HCT116 (cell line): ENCODE measurements around the gene HSPA12B. TPM values are rescaled to one million over a fixed set of nuclear protein-coding genes. Genes with fewer than 3 reads are reported as not detected.

Experiments used
- ATAC-seq: fragments of 200-7000 bp; cut with Tn5 transposase; 2 replicates; pipeline ENCODE4 v1.9.1; 2020; ENCODE audit warnings: mild to moderate bottlenecking, moderate library complexity
- BruUV-seq: library from RNA; stranded (reverse); fragments of 400-500 nt; replicated peaks from 2 replicates; lab custom pipeline; 2021; lab: Mats Ljungman, UMichigan
- CTCF ChIA-PET: fragments of 300-600 bp; sonication (Branson Sonifier 250); formaldehyde crosslinking; loops from one replicate; lab custom pipeline; 2021; ENCODE audit warnings: antibody characterized with exemption; lab: Charles Lee
- POLR2A ChIA-PET: fragments of 300-600, 350-600 bp; sonication (Branson Sonifier 250); formaldehyde crosslinking; loops from one replicate; lab custom pipeline; 2021; ENCODE audit warnings: antibody characterized with exemption; lab: Charles Lee
- RAD21 ChIA-PET, 2 experiments: fragments of 300-600 bp; sonication (Branson Sonifier 250); formaldehyde crosslinking; loops; one replicate each; lab custom pipeline; 2023; ENCODE audit warnings: low total read pairs in 2 of 2; ENCODE audit not compliant: uncharacterized antibody in 2 of 2, unreplicated experiment in 2 of 2, low non-redundant PET in 1 of 2; lab: Charles Lee
- DNase-seq: peaks from one replicate; pipeline ENCODE4 v3.0.0-alpha.2; 2010; ENCODE audit warnings: low read depth, low spot score
- H2AFZ ChIP-seq: fragments of 200-600 bp; shearing (Covaris generic), sonication (generic); 2 replicates; pipeline ENCODE4 v1.6.1; 2017; ENCODE audit warnings: low read depth, mixed run types, mixed read lengths, antibody characterized with exemption, low read length; ENCODE audit not compliant: poor library complexity, severe bottlenecking
- H3K27ac ChIP-seq: 2 replicates; pipeline ENCODE4 v1.5.1; 2012; ENCODE audit warnings: low read depth, low read length
- H3K27me3 ChIP-seq: fragments of 200-600 bp; sonication (generic); 2 replicates; pipeline ENCODE4 v1.6.1; 2016; ENCODE audit warnings: mixed run types, low read length, mixed read lengths; ENCODE audit not compliant: insufficient read depth
- H3K36me3 ChIP-seq, 2 experiments: fragments of 200-500 bp in 1 of 2; fragments of 200-600 bp in 1 of 2; sonication (Bioruptor generic) in 1 of 2; sonication (generic) in 1 of 2; 2 replicates each; pipeline versions ENCODE4 v1.5.1 to v1.6.1; 2014 to 2016; ENCODE audit warnings: low read length in 2 of 2, inconsistent platforms in 1 of 2, mixed read lengths in 1 of 2, mixed run types in 1 of 2; ENCODE audit not compliant: insufficient read depth in 2 of 2, control insufficient read depth in 1 of 2
- H3K4me1 ChIP-seq, 2 experiments: fragments of 200-600 bp in 1 of 2; sonication (generic) in 1 of 2; 2 replicates each; pipeline versions ENCODE4 v1.5.1 to v1.6.1; 2012 to 2017; ENCODE audit warnings: low read length in 2 of 2, inconsistent platforms in 1 of 2, mild to moderate bottlenecking in 1 of 2, mixed read lengths in 1 of 2, mixed run types in 1 of 2, moderate library complexity in 1 of 2; ENCODE audit not compliant: insufficient read depth in 2 of 2, control insufficient read depth in 1 of 2
- H3K4me2 ChIP-seq: fragments of 200-600 bp; sonication (generic); 2 replicates; pipeline ENCODE4 v1.6.1; 2017; ENCODE audit warnings: mixed run types, low read length, mixed read lengths
- H3K4me3 ChIP-seq, 2 experiments: fragments of 200-600 bp in 1 of 2; sonication (generic) in 1 of 2; replicated peaks in 1 of 2; 2 replicates each; pipeline ENCODE4 v1.5.1; 2011 to 2016; ENCODE audit warnings: low read length in 2 of 2, control low read depth in 1 of 2, low read depth in 1 of 2, mild to moderate bottlenecking in 1 of 2, mixed read lengths in 1 of 2, mixed run types in 1 of 2
- H3K79me2 ChIP-seq: fragments of 200-600 bp; sonication (generic); 2 replicates; pipeline ENCODE4 v1.6.1; 2017; ENCODE audit warnings: mild to moderate bottlenecking, mixed run types, low read length, moderate library complexity, mixed read lengths; ENCODE audit not compliant: insufficient read depth
- H3K9ac ChIP-seq: fragments of 200-600 bp; sonication (generic); 2 replicates; pipeline ENCODE4 v1.6.1; 2016; ENCODE audit warnings: low read length, mixed read lengths
- H3K9me2 ChIP-seq: fragments of 200-600 bp; sonication (generic), shearing (Covaris generic); 2 replicates; pipeline ENCODE4 v1.6.1; 2017; ENCODE audit warnings: mixed run types, mild to moderate bottlenecking, moderate library complexity; ENCODE audit not compliant: insufficient read depth
- H3K9me3 ChIP-seq, 2 experiments: fragments of 200-500 bp in 1 of 2; fragments of 200-600 bp in 1 of 2; sonication (Bioruptor generic) in 1 of 2; sonication (generic) in 1 of 2; 2 replicates each; pipeline ENCODE4 v1.6.1; 2014 to 2017; ENCODE audit warnings: low read length in 2 of 2, mixed read lengths in 2 of 2, inconsistent platforms in 1 of 2, low read depth in 1 of 2, mild to moderate bottlenecking in 1 of 2, mixed run types in 1 of 2, moderate library complexity in 1 of 2; ENCODE audit not compliant: control insufficient read depth in 1 of 2, insufficient read depth in 1 of 2
- H4K20me1 ChIP-seq: fragments of 200-600 bp; sonication (generic), shearing (Covaris generic); 2 replicates; pipeline ENCODE4 v1.6.1; 2017; ENCODE audit warnings: mixed run types, mild to moderate bottlenecking, moderate library complexity; ENCODE audit not compliant: insufficient read depth
- CBX3 ChIP-seq: IDR thresholded peaks from 2 replicates; pipeline ENCODE4 v1.6.1; 2012; ENCODE audit warnings: low read depth
- EGR1 ChIP-seq: IDR thresholded peaks from 2 replicates; pipeline ENCODE4 v1.6.1; 2012; ENCODE audit warnings: low read depth
- ELF1 ChIP-seq: IDR thresholded peaks from 2 replicates; pipeline ENCODE4 v1.6.1; 2012; ENCODE audit warnings: low read depth, borderline replicate concordance
- EZH2 ChIP-seq: fragments of 200-600 bp; sonication (generic); IDR thresholded peaks from 2 replicates; pipeline ENCODE4 v1.6.1; 2017; ENCODE audit warnings: antibody characterized with exemption, mixed run types
- EZH2phosphoT487 ChIP-seq: fragments of 200-600 bp; IDR thresholded peaks from 2 replicates; pipeline ENCODE4 v1.6.1; 2018; ENCODE audit warnings: antibody characterized with exemption, borderline replicate concordance
- JUND ChIP-seq: IDR thresholded peaks from 2 replicates; pipeline ENCODE4 v1.6.1; 2012
- POLR2A ChIP-seq: IDR thresholded peaks from 2 replicates; pipeline ENCODE4 v1.7.0; 2011; ENCODE audit warnings: borderline replicate concordance; ENCODE audit not compliant: insufficient read depth, insufficient read length; ENCODE audit errors: extremely low read depth
- SP1 ChIP-seq: IDR thresholded peaks from 2 replicates; pipeline ENCODE4 v1.6.1; 2012; ENCODE audit warnings: low read depth
- SRF ChIP-seq: IDR thresholded peaks from 2 replicates; pipeline ENCODE4 v1.6.1; 2012; ENCODE audit warnings: low read depth
- TCF7L2 ChIP-seq: IDR thresholded peaks from 2 replicates; pipeline ENCODE4 v1.7.0; 2011; ENCODE audit warnings: borderline replicate concordance, inconsistent platforms; ENCODE audit not compliant: insufficient read depth, insufficient read length; ENCODE audit errors: extremely low read depth
- ZFX ChIP-seq: fragments of 450-650 bp; IDR thresholded peaks from 2 replicates; pipeline ENCODE4 v1.6.1; 2017
- intact Hi-C: fragments of 100-400 bp; cut with micrococcal nuclease; formaldehyde crosslinking; loops from 2 replicates; pipeline ENCODE4 v1.10.0; 2022
- total RNA-seq: library from RNA; stranded (reverse); gene quantifications from one replicate; pipeline ENCODE4 v1.2.1, GENCODE V29; 2021; ENCODE audit not compliant: unreplicated experiment
- TF ChIP-seq, protein P1 (sequence below): IDR thresholded peaks from 2 replicates; pipeline ENCODE4 v1.6.1; 2012; ENCODE audit warnings: low read depth
- TF ChIP-seq, protein P2 (sequence below): IDR thresholded peaks from 2 replicates; pipeline ENCODE4 v1.6.1; 2012

The HSPA12B gene
- total RNA-seq, 1 experiment from 2014 or later: not detected

DNA sequence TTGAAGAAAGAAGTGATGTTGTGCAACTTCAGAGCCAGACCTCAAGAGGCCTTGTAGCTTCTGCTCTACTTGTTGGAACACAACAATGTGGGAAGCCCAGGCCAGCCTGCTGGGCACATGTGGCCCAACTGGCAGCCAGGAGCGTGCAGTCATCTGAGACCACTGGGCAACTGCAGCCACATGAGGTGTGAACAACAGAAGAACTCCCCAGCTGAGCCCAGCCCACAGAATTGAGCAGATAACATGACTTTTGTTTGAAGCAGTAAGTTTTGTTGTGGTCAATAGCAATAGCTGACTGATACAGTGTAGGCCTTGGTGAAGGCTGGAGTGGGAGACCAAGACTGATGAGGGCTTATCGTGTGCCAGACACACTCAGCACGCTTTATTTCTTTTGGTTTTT, 42.1 kb upstream of the HSPA12B start:
- H3K9me3 ChIP-seq: no peaks in the 10 kb centered on the region
- no peak overlapping the region for H3K9ac ChIP-seq
- no peak overlapping the region for H3K27ac ChIP-seq
- BruUV-seq: no TSS peak
- TF ChIP-seq TCF7L2 (no peak), EZH2 (no peak), JUND (no peak), EZH2phosphoT487 (no peak), CBX3 (no peak)
- H3K79me2 ChIP-seq: no peaks in the 10 kb centered on the region
- H3K27me3 ChIP-seq: no peaks in the 10 kb centered on the region
- CTCF ChIA-PET: no interaction called here
- POLR2A ChIA-PET: no interaction called here
- no peaks in the 10 kb centered on the region for H3K9me2 ChIP-seq
- no peak overlapping the region for H3K4me2 ChIP-seq
- RAD21 ChIA-PET: no interaction called here
- intact Hi-C loops: no loop called here
- no peak for ATAC-seq
- H4K20me1 ChIP-seq: no peaks in the 10 kb centered on the region
- no peak for DNase-seq
- peaks cover 0 to 4% of the 10 kb centered on the region in 2 experiments; a peak in 1 of 4 replicates for H3K4me1 ChIP-seq
- H3K4me3 ChIP-seq: no peak overlapping the region
- no peaks in the 10 kb centered on the region for H3K36me3 ChIP-seq
- no peak overlapping the region for H2AFZ ChIP-seq

DNA sequence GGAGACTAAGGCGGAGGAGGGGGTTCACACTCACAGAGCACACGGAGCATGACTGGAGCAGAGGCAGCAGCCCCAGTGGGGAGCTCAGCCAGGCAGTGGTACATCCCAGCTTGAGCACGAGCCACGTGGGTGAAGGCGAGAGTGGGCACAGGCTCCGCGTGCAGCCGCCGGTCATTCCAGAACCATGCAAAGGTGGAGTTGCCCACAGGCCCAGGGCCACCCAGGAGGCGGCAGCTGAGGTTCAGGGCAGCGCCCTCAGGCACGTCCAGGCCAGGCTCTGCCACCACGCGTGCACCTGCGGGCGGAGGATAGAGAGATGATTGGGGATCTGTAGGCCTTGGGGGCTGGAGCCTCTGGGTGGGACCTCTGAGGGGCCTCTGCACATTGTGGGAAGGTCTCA, 41.2 kb upstream of the HSPA12B start:
- RAD21 ChIA-PET: no interaction called here
- no peaks in the 10 kb centered on the region; a peak in 1 of 4 replicates for H3K9me3 ChIP-seq
- intact Hi-C loops: no loop called here
- no peaks in the 10 kb centered on the region for H3K36me3 ChIP-seq
- H3K9ac ChIP-seq: no peak overlapping the region
- ATAC-seq (no peak), DNase-seq (no peak)
- H3K9me2 ChIP-seq: no peaks in the 10 kb centered on the region
- H3K79me2 ChIP-seq: no peaks in the 10 kb centered on the region
- no peaks in the 10 kb centered on the region for H3K27me3 ChIP-seq
- H3K4me3 ChIP-seq: no peak overlapping the region
- H3K27ac ChIP-seq: no peak overlapping the region
- H4K20me1 ChIP-seq: no peaks in the 10 kb centered on the region
- no peak overlapping the region for H2AFZ ChIP-seq
- BruUV-seq: no TSS peak
- CTCF ChIA-PET: no interaction called here
- TF ChIP-seq EZH2: no peak
- TF ChIP-seq, protein P1, sequence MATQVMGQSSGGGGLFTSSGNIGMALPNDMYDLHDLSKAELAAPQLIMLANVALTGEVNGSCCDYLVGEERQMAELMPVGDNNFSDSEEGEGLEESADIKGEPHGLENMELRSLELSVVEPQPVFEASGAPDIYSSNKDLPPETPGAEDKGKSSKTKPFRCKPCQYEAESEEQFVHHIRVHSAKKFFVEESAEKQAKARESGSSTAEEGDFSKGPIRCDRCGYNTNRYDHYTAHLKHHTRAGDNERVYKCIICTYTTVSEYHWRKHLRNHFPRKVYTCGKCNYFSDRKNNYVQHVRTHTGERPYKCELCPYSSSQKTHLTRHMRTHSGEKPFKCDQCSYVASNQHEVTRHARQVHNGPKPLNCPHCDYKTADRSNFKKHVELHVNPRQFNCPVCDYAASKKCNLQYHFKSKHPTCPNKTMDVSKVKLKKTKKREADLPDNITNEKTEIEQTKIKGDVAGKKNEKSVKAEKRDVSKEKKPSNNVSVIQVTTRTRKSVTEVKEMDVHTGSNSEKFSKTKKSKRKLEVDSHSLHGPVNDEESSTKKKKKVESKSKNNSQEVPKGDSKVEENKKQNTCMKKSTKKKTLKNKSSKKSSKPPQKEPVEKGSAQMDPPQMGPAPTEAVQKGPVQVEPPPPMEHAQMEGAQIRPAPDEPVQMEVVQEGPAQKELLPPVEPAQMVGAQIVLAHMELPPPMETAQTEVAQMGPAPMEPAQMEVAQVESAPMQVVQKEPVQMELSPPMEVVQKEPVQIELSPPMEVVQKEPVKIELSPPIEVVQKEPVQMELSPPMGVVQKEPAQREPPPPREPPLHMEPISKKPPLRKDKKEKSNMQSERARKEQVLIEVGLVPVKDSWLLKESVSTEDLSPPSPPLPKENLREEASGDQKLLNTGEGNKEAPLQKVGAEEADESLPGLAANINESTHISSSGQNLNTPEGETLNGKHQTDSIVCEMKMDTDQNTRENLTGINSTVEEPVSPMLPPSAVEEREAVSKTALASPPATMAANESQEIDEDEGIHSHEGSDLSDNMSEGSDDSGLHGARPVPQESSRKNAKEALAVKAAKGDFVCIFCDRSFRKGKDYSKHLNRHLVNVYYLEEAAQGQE: no peak
- TF ChIP-seq EGR1: no peak
- no peak for TF ChIP-seq ELF1
- no peak for TF ChIP-seq ZFX
- TF ChIP-seq, protein P2, sequence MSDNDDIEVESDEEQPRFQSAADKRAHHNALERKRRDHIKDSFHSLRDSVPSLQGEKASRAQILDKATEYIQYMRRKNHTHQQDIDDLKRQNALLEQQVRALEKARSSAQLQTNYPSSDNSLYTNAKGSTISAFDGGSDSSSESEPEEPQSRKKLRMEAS: no peak
- TF ChIP-seq JUND: no peak
- TF ChIP-seq POLR2A: no peak
- no peak for TF ChIP-seq SP1
- no peak for TF ChIP-seq SRF
- TF ChIP-seq EZH2phosphoT487: no peak
- POLR2A ChIA-PET: interaction anchor here (0.5 kb wide), 1 partner anchor 197 kb away, joined by 3 read pairs; no protein-coding TSS in a partner anchor
- no peak overlapping the region for H3K4me2 ChIP-seq
- H3K4me1 ChIP-seq: peaks cover 0 to 4% of the 10 kb centered on the region in 2 experiments; a peak in 1 of 4 replicates
